Hematopoietic multipotent progenitor cell treated with erythropoietin and hydrocortisone succinate and interleukin-3 and kit ligand, for 17 days (in vitro differentiated cells): ENCODE measurements around the gene PCNX1.
A peak's percentile ranks its signal among the peaks of the same experiment; 100 is the strongest.

ENCODE experiments used
- DNase-seq: peaks from one replicate; pipeline ENCODE4 v3.0.0-alpha.2; 2015; ENCODE audit warnings: low spot score

PCNX1 gene

DNA sequence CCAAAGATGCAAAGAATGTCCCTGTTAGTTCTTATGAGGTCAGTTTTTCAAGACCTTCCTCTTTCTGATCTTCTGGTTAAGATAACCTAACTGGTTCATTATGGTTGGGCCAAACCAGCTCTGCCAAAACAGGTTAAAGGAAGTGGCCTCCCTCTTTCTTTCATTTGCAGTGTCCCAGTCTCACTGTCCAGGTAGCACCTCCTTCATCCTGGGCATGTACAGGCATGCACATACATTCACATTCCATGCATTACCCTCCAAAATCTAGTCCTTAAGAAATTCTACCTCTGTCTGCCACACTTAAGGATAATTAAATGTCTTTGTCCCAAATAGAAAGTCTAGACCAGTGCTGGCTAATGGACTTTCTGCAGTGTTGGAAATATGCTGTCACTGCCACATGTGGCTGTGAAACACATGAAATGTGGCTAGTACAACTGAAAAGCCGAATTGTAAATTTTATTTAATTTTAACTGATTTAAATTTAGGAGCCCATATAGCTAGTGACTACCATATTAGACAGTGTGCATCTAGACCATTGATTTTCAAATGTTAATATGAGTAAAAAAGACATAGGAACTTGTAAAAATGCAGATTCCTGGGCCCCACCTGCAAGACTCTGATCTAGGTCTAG is 169.3 kb downstream of the PCNX1 start:
- DNase-seq: no peak

DNA sequence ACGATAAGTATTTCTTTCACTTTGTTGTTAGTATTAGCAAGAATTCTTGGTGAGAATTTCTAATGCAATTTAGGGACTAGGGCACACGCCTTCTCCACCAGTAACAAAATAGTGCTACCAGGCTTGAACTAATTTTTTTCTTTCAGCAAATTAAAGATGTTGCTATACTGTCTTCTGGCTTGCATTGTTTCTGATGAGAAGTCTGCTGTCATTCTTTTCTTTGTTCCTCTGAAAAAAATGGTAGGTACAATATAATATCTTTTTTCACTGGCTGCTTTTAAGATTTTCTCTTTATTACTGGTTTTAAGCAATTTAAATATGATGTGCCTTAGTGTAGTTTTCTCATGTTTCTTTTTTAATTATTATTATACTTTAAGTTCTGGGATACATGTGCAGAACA is 171.2 kb downstream of the PCNX1 start:
- no peak for DNase-seq

DNA sequence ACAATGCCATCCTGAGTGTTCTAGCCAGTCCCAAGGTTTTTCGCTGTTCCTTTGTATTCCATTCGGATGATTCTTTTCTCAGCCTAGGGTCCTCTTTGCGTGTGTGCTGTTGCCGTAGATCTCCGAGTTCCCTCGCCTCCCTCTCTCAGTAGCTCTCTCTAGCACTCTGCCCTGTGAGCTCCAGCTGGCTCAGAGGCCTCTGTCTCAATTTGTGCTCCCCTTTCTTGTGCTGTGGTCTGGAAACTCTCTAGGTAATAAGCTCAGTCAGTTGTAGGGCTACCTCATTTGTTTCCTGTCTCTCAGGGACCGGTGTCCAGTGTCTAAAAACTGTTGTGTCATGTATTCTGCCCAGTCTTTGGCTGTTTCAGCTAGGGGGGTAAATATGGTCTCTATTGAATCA is 179.3 kb downstream of the PCNX1 start:
- no peak for DNase-seq

DNA sequence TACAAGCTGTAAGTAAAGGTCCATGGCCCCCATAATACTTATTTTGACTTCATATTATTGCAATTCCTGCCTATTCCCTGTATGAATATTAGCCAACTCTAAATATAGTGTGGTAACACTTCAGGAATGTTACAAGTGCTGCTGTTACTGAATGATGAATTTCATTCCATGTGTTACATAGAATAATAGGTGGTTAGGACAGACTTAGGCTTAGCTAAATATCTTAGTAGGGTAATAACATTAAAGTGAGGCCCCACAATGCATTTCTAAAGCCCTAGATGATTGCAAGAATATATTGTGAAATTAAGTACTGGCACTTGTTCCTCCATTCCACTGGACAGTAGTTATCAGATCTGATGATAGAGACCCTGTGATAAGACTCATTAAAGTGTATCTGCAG is 182.7 kb downstream of the PCNX1 start:
- DNase-seq: no peak

DNA sequence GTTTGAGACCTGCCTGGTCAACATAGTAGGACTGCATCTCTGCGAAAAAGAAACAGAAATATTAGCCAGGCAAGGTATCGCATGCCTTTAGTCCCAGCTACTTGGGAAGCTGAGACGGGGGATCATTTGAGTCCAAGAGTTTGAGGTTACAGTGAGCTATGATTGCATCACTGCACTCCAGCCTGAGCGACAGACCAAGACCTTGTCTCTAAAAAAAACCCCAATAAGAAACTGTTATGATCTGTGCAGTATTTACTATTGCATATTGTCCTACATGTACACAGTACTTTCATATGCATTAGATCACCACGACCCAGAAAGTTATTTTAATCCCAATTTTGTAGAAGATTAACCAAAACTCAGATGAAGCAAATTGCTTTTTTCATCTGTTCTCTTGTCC is 187.5 kb downstream of the PCNX1 start:
- no peak for DNase-seq

DNA sequence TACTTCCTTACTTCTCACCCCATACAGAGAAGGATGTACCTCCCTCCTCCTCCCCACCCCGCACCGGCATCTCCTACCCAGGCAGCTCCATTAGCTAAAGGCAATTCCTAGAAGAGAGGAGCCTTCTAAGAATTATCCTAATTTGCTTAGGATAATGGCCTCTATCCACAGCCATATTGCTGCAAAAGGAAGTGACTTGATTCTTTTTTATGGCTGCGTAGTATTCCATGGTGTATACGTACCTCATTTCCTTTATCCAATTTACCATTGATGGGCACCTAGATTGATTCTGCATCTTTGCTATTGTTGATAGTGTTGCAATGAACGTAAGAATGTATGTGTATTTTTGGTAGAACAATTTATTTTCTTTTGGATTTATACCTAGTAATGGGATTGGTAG is 189.7 kb downstream of the PCNX1 start:
- DNase-seq: no peak

DNA sequence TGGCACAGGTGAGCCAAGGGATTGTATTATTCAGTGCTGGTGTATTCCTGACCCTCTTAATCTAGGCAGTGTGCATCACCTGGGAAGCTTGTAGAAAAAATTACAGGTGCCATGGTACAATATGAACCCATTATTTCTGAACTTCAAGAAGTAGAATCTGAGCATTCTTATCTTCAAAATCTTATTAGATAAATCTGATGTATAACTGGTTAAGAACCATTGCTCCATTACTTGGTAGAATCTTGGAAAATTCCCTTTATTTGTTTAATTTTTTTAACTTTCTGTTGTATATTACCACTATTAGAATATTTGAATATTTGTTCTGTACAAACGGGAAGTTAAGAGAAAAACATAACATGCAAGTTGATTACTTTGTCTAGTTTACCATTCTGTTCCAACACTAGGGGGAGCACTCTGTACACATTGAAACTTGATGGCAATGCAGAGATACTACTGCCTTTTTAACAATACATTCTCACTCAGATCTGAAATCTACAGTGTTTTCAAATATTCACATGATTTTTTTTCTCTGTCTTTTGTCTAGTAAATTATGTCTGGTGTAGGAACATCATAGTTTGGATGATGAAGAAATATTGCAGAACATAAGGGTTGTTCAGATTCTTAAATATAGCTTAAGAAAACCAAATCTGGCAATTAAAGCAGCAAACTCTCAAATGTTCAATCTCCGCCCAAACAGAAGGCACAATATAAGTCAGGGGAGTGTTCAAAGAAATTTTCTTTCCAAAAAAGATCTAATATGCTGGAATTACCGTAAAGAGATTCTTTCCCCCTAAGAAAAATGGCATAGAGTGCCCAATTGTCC is 196.6 kb downstream of the PCNX1 start:
- DNase-seq: peak; percentile 38

DNA sequence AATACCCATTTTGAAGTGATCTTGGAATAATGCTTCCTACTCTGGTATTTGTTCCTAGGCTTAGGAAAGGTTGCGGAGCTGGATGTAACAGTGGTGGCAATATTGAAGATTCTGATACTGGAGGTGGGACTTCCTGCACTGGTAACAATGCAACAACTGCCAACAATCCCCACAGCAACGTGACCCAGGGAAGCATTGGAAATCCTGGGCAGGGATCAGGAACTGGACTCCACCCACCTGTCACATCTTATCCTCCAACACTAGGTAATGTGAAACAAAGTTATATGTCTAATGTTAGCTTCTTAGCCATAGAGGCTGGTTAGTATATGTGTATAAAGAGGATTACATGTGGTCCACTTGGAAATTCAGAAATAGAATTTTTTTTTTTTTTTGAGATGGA is 197.9 kb downstream of the PCNX1 start:
- no peak for DNase-seq

DNA sequence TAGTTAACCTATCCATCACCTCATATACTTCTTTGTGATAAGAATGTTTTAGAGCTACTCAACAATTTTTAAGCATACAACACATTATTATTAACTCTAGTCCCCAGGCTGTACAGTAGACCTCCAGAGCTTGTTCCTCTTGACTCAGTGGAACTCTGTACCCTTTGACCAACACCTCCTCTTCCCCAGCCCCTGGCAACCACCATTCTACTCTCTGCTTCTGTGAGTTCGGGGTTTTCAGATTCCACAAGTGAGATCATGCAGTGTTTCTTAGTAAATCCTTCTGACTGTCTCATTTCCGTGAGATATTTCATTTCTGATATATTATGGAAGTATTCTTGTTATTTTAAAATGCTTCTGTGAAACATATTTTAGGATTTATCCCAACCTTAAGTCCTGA is 200.7 kb downstream of the PCNX1 start:
- DNase-seq: no peak

DNA sequence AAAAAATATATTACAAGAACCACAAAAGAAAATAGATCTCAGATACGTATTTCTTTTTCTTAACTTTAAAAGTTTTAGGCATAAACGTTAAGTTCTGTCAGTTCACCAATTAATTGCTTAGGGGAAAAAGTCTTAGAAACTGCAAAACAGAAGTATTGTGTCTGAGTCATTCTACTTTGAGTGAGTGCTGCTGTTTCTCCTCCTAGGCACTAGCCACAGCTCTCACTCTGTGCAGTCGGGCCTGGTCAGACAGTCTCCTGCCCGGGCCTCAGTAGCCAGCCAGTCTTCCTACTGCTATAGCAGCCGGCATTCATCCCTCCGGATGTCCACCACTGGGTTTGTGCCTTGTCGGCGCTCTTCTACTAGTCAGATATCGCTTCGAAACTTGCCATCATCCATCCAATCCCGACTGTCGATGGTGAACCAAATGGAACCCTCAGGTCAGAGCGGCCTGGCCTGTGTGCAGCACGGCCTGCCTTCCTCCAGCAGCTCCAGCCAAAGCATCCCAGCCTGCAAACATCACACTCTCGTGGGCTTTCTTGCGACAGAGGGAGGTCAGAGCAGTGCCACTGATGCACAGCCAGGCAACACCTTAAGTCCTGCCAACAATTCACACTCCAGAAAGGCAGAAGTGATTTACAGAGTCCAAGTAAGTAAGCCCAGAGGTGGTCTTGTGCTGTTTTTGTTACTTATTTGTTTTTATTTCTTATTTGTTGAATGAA is 201.3 kb downstream of the PCNX1 start:
- DNase-seq: no peak

DNA sequence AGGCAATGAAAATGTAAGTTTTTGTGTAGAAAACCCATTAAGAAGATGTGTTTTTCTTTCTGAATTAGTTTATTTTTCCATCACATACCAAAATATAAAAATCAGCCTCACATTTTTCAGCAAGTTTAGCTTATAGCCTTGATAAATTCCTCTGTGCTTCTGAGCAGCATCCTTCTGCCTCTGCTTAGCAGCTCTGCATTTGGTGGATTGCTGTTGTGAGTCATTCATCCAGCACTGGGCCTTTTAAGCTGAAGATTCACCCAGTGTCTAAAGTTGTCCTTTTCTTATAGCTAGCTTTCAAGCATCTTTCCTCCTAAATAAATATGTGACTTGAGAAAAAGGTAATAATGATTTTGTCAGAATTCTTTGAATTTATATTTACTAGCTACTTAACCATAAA is 206.1 kb downstream of the PCNX1 start:
- no peak for DNase-seq

DNA sequence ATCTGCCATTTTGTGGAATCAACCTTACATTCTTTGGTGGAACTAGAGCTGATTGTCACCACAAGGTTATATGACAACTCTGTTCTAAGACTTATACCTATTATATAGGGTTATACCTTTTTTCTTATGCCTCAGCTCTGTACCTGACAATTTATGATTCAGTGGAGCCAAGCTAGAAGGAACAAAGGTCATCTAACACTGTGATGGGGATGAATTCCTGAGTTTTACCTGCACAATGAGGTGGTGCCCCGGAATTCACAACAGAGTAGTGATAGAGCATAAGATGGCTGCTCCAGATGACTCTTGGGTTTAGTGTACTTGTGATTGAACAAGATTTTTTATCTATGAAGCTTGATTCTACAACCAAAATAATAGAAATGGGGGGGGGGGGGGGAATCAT is 207.3 kb downstream of the PCNX1 start:
- no peak for DNase-seq

DNA sequence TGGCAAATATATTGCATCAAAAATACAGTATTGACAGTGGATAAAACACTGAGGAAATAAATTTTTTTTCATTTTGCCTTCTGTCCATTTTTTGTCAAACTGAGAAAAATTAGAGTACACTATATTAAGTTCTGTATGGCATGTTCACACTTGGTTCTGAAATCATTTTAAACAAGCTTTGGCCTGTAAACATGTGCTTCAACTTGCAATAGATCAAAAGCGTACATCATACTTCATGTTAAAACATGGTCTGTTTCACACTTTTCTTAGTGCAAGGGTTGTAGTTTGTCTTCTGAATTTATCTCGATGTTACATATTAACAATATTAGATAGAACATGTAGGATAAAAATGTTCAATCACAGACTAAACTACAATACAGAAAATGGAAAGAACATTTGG is 208.0 kb downstream of the PCNX1 start:
- DNase-seq: no peak

DNA sequence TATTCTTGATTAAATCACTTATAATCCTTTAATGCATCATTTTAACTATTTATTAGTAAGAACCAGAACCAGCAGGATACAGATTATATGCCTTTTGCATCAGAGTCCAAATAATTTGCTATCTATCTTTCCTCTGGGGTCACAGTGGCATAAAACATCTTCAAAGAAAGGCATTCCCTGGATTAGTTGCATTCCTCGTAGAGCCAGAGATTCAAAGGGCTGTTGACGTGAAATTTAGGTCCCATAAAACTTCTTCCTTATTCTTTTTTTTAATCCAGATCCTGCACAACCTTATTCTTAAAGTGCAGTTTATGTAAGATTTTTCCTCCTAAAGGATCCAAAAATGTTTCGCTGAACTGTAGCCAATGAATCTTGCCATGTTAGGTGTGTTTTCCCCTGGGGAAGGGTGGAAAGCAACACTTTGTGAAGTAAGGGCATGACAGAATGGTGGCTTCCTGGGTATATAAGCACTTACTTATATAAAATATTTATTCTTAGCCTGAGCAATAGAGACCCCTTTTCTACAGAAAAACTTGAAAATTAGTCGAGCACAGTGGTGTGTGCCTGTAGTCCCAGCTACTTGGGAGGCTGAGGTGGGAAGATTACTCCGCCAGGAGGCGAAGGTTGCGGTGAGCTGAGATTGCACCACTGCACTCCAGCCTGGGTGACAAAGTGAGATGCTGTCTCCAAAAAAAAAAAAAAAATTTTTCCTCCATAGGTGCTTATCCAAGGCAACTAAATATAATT is 208.7 kb downstream of the PCNX1 start:
- no peak for DNase-seq

DNA sequence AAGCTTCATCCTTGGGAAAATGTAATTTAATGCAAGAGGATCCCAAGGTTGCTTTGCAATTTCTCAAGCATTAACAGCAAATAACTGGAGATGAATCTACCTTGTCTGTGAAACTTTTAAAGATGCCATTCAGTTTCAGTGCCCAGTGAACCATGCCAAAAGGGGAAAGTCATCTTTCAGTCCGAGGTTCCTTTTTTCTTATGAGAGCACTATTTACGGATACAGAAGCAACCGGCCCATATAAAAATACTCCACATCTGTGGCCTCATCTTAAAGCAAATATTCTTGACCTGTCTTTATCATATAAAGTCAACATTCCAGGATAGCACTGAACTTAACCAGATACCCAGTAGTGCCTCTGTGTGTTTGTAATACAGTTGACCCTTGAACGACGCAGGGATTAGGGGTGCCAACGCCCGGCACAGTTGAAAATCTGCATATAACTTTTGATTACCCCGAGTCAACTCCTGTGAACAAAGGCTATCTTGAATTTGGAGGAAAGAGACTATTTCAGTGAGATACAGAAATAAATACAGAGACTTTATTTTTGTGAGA is 209.4 kb downstream of the PCNX1 start:
- DNase-seq: no peak

DNA sequence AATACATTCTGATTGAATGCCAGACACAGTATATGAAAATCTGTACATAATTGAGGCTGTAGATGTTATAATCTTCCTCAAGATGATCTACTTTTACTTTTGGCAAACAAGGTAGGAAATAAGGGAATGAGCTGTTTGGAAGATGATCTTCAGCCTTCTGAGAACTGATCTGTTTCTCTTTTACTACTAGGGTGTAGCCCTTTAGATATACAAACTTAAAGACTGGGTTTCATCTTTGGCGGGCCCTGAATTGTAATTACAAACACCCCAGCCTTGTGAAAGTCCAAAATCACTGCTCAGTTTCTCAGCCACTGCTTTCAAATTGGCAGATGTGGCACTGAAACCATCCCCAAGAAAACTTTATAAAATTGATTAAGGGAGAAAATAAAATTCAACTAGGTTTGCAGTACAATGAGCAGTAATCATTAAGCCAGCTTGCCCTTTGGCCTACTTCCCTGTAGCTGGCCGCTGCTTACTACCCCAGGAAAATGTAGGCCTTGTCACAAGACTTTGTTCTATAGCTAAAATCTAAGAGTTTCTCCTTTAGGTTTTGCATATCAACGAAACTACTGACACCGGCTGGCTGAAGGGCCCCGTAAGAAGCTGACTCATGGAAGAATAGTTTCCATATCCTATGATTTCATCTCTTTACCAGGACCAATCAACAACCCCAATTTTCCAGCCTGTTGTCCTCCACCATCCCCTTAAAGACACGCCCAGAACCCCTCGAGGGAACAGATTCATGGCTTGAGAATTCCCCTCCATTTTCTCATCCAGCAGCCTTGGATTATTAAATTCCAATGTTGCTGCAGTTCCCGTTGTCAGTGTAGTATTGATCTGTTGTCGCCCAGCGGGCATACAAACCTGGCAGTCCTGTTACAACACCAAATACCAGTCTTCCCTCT is 210.8 kb downstream of the PCNX1 start:
- DNase-seq: no peak

DNA sequence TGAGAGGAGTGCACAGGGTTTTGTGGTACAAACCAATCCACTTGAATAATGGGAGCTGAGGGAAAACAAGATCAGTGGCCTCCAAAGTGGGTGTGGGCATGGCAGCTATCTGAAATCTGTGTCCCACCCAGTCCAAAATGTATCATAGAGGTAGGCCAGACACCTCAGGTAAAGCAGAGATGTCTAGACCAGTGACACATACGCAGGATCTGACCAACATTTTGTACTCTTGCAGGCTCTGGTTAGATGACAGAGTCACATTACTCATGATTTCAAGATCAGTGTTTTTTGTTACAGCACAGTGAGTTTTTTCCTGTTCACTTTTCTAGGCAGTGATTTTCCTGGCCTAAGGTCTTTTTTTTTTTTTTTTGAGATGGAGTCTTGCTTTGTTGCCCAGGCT is 211.8 kb downstream of the PCNX1 start:
- no peak for DNase-seq

DNA sequence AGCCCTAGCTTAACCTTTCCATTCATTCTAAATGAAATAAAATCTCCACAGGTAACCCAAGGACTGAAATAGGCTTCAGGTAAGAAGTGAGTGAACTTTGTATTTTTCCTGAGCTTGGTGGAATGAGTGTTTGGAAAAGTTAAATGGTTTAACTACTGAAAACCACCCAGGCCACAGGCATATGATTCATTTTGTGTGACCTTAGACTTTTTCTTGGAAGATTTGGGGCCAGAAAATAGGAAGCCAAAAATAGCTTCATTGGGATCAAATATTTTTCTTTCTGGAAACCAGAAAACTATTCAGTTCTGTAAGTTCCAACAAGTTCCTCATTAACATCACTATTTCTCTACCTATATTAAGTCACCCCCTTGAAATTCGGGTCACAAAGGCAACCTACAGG is 212.6 kb downstream of the PCNX1 start:
- DNase-seq: no peak

DNA sequence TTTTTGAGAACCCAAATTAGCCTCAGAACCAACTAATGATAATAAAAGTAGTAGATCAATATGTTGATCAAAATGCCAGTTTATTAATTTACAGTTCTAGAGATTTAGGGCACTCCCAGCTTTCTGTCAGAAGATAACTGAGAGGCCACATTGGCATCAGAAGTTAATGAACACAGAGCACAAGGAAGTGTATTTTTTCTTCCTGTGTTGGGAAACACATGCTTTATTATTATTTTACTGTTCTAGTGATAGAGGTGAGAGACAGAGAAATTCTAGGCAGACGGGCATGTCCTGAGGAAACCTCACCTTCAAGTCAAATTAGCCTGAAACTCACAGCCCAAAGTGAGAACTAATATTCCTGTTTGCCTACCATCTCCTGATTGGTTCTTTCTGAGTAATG is 213.7 kb downstream of the PCNX1 start:
- no peak for DNase-seq

DNA sequence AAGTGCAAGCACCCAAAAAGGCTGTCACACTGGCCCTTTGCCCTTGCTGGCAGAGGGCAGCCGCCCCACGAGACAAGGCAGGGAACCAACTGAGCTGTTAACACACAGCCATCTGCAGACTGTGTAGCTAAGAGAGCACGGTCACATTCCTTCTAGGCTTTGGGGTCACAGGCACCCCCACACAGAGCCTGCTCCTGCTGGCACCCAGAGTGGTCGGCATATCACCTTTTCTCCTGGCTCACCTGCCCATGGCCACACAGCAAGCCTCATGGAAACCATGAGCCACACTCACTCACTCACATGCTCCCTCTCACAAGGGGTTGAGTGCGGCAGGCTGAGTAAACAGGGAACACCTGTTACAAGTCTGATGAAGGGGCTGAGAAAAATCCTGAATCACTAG is 214.5 kb downstream of the PCNX1 start:
- no peak for DNase-seq

DNA sequence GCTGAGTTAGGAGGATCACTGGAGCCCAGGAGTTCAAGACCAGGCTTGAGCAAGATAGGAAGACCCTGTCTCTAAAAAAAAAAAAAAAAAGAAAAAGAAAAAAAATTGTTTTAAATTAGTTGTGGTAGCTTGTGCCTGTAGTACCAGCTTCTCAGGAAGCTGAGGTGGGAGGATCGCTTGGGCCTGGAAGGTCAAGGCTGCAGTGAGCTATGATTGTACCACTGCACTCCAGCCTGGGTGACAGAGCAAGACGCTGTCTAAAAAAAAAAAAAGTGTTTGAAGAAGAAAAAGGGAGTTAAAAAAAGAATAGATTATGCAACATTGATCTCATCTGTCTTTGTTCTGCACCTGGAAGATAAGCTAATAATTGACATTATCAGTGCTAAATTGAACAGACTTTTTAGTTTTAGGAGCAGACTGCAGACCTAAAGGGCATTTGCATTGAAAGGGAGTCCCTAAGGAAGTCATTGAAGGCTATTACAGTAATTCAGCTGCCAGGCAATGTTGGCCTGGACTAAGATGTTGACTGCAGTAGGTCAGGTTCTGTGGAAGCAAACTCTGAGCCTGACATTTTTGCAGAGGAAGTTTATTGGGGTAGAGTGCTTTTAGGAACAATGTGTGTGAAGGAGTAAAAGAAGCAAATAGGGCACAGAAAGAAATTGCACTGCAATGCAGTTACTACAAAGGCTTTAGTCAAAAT is 215.8 kb downstream of the PCNX1 start:
- DNase-seq: no peak
